NCI-H187 (cell line): ENCODE data around the gene USP10.

Source experiments
- DNase-seq, 2 experiments: peaks; one replicate each; lab custom pipeline; 2025; lab: John Stamatoyannopoulos, UW

USP10 gene

GRCh38 chr16:84806890-84807258 lies 107.1 kb downstream of the USP10 start:
- DNase-seq: no peak

GRCh38 chr16:84807776-84808175 lies 108.0 kb downstream of the USP10 start:
- no peak for DNase-seq

- DNase-seq: no peak
These were observed 109.0 kb downstream of the USP10 start for GRCh38 chr16:84808826-84809225.

- no peak for DNase-seq
These were observed 110.9 kb downstream of the USP10 start for GRCh38 chr16:84810518-84811273.

GRCh38 chr16:84811529-84811928 lies 111.7 kb downstream of the USP10 start:
- no peak for DNase-seq

- no peak for DNase-seq
These were observed 113.5 kb downstream of the USP10 start for GRCh38 chr16:84813141-84813934.

GRCh38 chr16:84815462-84815861 lies 115.7 kb downstream of the USP10 start:
- no peak for DNase-seq

GRCh38 chr16:84816023-84816422 lies 116.2 kb downstream of the USP10 start:
- DNase-seq: no peak

- DNase-seq: no peak
These were observed 116.7 kb downstream of the USP10 start for GRCh38 chr16:84816485-84816884.

GRCh38 chr16:84817206-84817605 lies 117.4 kb downstream of the USP10 start:
- DNase-seq: no peak

- no peak for DNase-seq
These were observed 117.8 kb downstream of the USP10 start for GRCh38 chr16:84817613-84818012.

- DNase-seq: no peak
These were observed 118.3 kb downstream of the USP10 start for GRCh38 chr16:84818133-84818532.

GRCh38 chr16:84818989-84819643 lies 119.3 kb downstream of the USP10 start:
- DNase-seq: no peak

GRCh38 chr16:84819644-84820304 lies 120.0 kb downstream of the USP10 start, which contains the start of gene CRISPLD2:
Gene CRISPLD2 (plus strand): TSS chr16:84819985. CDS start chr16:84838496, 18,511 bp downstream.
- DNase-seq: peak in 1 of 2 experiments; percentile 76

GRCh38 chr16:84820305-84820684 lies 120.5 kb downstream of the USP10 start:
- no peak for DNase-seq

- DNase-seq: no peak
These were observed 121.0 kb downstream of the USP10 start for GRCh38 chr16:84820771-84821170.

- no peak for DNase-seq
These were observed 121.4 kb downstream of the USP10 start for GRCh38 chr16:84821179-84821578.

- no peak for DNase-seq
These were observed 122.2 kb downstream of the USP10 start for GRCh38 chr16:84821728-84822689.

- no peak for DNase-seq
These were observed 123.2 kb downstream of the USP10 start for GRCh38 chr16:84822990-84823389.

- no peak for DNase-seq
These were observed 123.7 kb downstream of the USP10 start for GRCh38 chr16:84823484-84823883.

- DNase-seq: no peak
These were observed 124.1 kb downstream of the USP10 start for GRCh38 chr16:84823926-84824325.
